ENCODE data around the gene CDH23. TPM values are rescaled to one million over a fixed set of nuclear protein-coding genes. Genes with fewer than 3 reads are reported as not detected.

The CDH23 gene
- total and polyA plus RNA-seq, 10 of the 15 experiments (the other 5 are each of a cell fraction or from before 2014, with no cell fraction given), result 0.09 to 0.40 (median 0.15) TPM; not detected in 1

DNA sequence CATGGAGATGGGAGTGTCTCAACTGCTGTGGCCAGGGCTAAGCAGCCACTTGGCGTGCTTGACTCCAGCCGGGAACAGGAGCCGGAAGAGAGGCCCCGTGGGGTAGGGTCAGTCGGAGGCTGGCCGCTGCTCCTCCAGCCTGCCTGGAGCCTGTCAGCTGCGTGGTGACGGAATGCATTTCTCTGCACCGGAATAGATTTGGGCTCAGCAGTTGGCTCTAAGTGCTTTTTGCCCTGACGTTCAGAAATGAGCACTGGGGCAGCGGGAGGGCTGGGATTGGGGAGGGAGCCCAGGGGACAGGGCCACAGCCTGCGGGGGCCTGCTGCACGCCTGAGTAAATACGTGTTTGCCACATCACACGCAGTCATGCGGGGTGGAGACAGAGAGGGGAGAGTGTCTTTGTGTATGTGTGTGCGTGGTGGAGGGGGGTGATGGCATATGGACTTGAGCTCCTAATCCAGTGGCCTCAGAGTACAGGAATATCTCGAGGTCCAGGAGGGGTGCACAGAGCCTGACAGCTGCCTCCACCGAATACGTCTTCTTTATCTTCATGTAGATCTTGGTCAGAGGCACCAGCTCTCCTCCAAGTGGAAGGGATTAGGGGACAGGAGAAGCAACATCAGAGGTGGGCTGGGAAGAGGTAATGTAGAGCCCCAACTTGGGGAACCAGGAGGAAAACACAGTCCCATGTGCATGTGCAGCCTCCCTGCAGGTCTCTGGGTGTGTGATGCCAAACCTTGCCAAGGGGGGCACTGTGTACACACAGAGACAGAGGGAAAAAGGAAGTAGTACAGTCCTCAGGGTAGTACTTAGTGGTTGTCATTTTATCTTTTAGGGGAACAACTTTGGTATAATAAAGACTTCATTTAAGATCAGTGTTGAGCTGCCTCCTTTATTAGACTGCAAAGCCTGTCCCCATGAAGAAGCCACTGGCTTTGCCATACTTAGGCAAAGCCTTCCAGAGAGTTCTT, 151.4 kb downstream of the CDH23 start:
- H3K27me3 ChIP-seq (replicated peaks in 1 of 2; ENCODE audit: control insufficient read depth in 2 of 2, insufficient read depth in 2 of 2, low read length in 1 of 2), result peaks cover 1 to 3% of the 10 kb centered on the region in 2 experiments; a peak in 3 of 4 replicates
- peak; percentile 95 for ATAC-seq
- WGBS (ENCODE audit: insufficient coverage, insufficient replicate concordance, low lambda C conversion rate, missing lambda C conversion rate), result 40% methylated on average over 19 of the region's 20 CpGs
- H4K20me1 ChIP-seq (ENCODE audit: control insufficient read depth, insufficient read depth), result no peaks in the 10 kb centered on the region
- intact Hi-C loops (cut with micrococcal nuclease; ENCODE audit: unreplicated experiment) (no loop called here), in situ Hi-C loops (cut with MboI) (no loop called here)
- no peak overlapping the region for H3K4me2 ChIP-seq (ENCODE audit: control insufficient read depth, insufficient read depth)
- H3K27ac ChIP-seq (ENCODE audit: control insufficient read depth, insufficient read depth), result no peak overlapping the region
- no peak overlapping the region for H3K9ac ChIP-seq (ENCODE audit: control insufficient read depth, insufficient read depth, low read length)
- no peaks in the 10 kb centered on the region for H3K79me2 ChIP-seq (ENCODE audit: control insufficient read depth, insufficient read depth, low read length)
- H3K36me3 ChIP-seq (ENCODE audit: control insufficient read depth in 2 of 2, insufficient read depth in 2 of 2, low read length in 1 of 2), result no peaks in the 10 kb centered on the region
- no peak for FAIRE-seq
- no peak overlapping the region for H2AFZ ChIP-seq (ENCODE audit: control insufficient read depth, low read depth, low read length)
- H3K4me1 ChIP-seq (ENCODE audit: control insufficient read depth, insufficient read depth, low read length), result no peaks in the 10 kb centered on the region
- no peak overlapping the region for H3K4me3 ChIP-seq
- ChIA-PET SMC1A (ENCODE audit: uncharacterized antibody, unreplicated experiment) (no interaction called here), CTCF (interaction anchor here (4.0 kb wide), 1 partner anchor 22 kb away, joined by 12 read pairs; no protein-coding TSS in a partner anchor), POLR2A (no interaction called here), RAD21 (ENCODE audit: unreplicated experiment) (no interaction called here)
- no peak for DNase-seq (ENCODE audit: low read depth, low spot score)
- H3K9me3 ChIP-seq (replicated peaks; ENCODE audit: control insufficient read depth, insufficient read depth, low read length), result no peaks in the 10 kb centered on the region
- BruUV-seq (replicated peaks), result no TSS peak
- TF ChIP-seq NRF1 (conservative IDR thresholded peaks at IDR 0.05; ENCODE audit: low read depth, low read length) (no peak), STAT1 (conservative IDR thresholded peaks at IDR 0.05) (no peak), NR2C2 (IDR thresholded peaks at IDR 0.05; ENCODE audit: borderline replicate concordance, control insufficient read depth, insufficient read length, low read depth) (no peak), RELA (IDR thresholded peaks at IDR 0.05; ENCODE audit: borderline replicate concordance, partially characterized antibody) (no peak), ETV6 (conservative IDR thresholded peaks at IDR 0.05 in 1 of 2, IDR thresholded peaks at IDR 0.05 in 1 of 2; ENCODE audit: borderline replicate concordance in 1 of 2, low read depth in 1 of 2) (no peak), SP1 (IDR thresholded peaks at IDR 0.05; ENCODE audit: low read depth, low read length) (no peak), EZH2 (IDR thresholded peaks at IDR 0.05; ENCODE audit: borderline replicate concordance, control insufficient read depth, low read depth, low read length) (no peak), HDAC2 (IDR thresholded peaks at IDR 0.05) (no peak), IKZF1 (conservative IDR thresholded peaks at IDR 0.05) (no peak), RAD21 (IDR thresholded peaks at IDR 0.05; ENCODE audit: insufficient read depth, low read depth, low read length) (0 out of 2 replicates have a peak, but pooled peaks have one; percentile 23), RAD51 (IDR thresholded peaks at IDR 0.05) (no peak), HCFC1 (IDR thresholded peaks at IDR 0.05; ENCODE audit: low read length) (no peak)
- TF ChIP-seq, protein P1, sequence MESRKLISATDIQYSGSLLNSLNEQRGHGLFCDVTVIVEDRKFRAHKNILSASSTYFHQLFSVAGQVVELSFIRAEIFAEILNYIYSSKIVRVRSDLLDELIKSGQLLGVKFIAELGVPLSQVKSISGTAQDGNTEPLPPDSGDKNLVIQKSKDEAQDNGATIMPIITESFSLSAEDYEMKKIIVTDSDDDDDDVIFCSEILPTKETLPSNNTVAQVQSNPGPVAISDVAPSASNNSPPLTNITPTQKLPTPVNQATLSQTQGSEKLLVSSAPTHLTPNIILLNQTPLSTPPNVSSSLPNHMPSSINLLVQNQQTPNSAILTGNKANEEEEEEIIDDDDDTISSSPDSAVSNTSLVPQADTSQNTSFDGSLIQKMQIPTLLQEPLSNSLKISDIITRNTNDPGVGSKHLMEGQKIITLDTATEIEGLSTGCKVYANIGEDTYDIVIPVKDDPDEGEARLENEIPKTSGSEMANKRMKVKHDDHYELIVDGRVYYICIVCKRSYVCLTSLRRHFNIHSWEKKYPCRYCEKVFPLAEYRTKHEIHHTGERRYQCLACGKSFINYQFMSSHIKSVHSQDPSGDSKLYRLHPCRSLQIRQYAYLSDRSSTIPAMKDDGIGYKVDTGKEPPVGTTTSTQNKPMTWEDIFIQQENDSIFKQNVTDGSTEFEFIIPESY (IDR thresholded peaks at IDR 0.05), result no peak
- TF ChIP-seq, protein P2, sequence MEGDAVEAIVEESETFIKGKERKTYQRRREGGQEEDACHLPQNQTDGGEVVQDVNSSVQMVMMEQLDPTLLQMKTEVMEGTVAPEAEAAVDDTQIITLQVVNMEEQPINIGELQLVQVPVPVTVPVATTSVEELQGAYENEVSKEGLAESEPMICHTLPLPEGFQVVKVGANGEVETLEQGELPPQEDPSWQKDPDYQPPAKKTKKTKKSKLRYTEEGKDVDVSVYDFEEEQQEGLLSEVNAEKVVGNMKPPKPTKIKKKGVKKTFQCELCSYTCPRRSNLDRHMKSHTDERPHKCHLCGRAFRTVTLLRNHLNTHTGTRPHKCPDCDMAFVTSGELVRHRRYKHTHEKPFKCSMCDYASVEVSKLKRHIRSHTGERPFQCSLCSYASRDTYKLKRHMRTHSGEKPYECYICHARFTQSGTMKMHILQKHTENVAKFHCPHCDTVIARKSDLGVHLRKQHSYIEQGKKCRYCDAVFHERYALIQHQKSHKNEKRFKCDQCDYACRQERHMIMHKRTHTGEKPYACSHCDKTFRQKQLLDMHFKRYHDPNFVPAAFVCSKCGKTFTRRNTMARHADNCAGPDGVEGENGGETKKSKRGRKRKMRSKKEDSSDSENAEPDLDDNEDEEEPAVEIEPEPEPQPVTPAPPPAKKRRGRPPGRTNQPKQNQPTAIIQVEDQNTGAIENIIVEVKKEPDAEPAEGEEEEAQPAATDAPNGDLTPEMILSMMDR (IDR thresholded peaks at IDR 0.05 in 2 of 3, conservative IDR thresholded peaks at IDR 0.05 in 1 of 3; ENCODE audit: control insufficient read depth in 2 of 3, extremely low read depth in 1 of 3, insufficient read depth in 1 of 3, low read depth in 3 of 3, low read length in 3 of 3), result peak; percentile 25 to 59 (median 37); a peak in 4 of 6 replicates
- TF ChIP-seq, protein P3, sequence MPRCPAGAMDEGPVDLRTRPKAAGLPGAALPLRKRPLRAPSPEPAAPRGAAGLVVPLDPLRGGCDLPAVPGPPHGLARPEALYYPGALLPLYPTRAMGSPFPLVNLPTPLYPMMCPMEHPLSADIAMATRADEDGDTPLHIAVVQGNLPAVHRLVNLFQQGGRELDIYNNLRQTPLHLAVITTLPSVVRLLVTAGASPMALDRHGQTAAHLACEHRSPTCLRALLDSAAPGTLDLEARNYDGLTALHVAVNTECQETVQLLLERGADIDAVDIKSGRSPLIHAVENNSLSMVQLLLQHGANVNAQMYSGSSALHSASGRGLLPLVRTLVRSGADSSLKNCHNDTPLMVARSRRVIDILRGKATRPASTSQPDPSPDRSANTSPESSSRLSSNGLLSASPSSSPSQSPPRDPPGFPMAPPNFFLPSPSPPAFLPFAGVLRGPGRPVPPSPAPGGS (IDR thresholded peaks at IDR 0.05; ENCODE audit: borderline replicate concordance, insufficient read depth, low read depth, low read length, poor library complexity, severe bottlenecking), result no peak
- TF ChIP-seq, protein P4, sequence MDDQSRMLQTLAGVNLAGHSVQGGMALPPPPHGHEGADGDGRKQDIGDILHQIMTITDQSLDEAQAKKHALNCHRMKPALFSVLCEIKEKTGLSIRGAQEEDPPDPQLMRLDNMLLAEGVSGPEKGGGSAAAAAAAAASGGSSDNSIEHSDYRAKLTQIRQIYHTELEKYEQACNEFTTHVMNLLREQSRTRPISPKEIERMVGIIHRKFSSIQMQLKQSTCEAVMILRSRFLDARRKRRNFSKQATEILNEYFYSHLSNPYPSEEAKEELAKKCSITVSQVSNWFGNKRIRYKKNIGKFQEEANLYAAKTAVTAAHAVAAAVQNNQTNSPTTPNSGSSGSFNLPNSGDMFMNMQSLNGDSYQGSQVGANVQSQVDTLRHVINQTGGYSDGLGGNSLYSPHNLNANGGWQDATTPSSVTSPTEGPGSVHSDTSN (IDR thresholded peaks at IDR 0.05; ENCODE audit: insufficient replicate concordance, low read depth, low read length), result no peak

Measured in GM12878 (cell line).